Hematopoietic multipotent progenitor cell treated with erythropoietin and hydrocortisone succinate and interleukin-3 and kit ligand, for 4 days (in vitro differentiated cells): Measurements from ENCODE around the gene PPM1K.

Experiments
- DNase-seq: peaks from one replicate; pipeline ENCODE4 v3.0.0-alpha.2; 2015

The PPM1K gene

GRCh38 chr4:88216395-88216794, 68.0 kb downstream of the PPM1K start:
- DNase-seq = no peak

- no peak for DNase-seq
These were observed 69.0 kb downstream of the PPM1K start for GRCh38 chr4:88215351-88215750.

GRCh38 chr4:88212253-88212561, 72.2 kb downstream of the PPM1K start:
- DNase-seq = peak; percentile 11

- peak; percentile 85 for DNase-seq
These were observed 72.7 kb downstream of the PPM1K start for GRCh38 chr4:88211473-88212252.

GRCh38 chr4:88208156-88208555, 76.2 kb downstream of the PPM1K start:
- DNase-seq = peak; percentile 13
